Astrocyte of the cerebellum (primary cell): ENCODE results near the gene WDR17.

Experiments used
- DNase-seq: peaks from one replicate; pipeline ENCODE4 v3.0.0-alpha.2; 2011; ENCODE audit warnings: low read depth
- H3K4me3 ChIP-seq: 2 replicates; pipeline ENCODE4 v1.5.1; 2011; ENCODE audit warnings: mild to moderate bottlenecking, low read depth, low read length, moderate library complexity
- in situ Hi-C: cut with HindIII; loops from 2 replicates; pipeline ENCODE4 v1.10.0; 2017; ENCODE audit warnings: low sequenced_read_pairs
- TF ChIP-seq, protein P1 (sequence below): IDR thresholded peaks from 2 replicates; pipeline ENCODE4 v1.5.1; 2012; ENCODE audit warnings: low read length, low read depth, moderate library complexity, mild to moderate bottlenecking; ENCODE audit errors: missing control alignments

Gene WDR17

DNA sequence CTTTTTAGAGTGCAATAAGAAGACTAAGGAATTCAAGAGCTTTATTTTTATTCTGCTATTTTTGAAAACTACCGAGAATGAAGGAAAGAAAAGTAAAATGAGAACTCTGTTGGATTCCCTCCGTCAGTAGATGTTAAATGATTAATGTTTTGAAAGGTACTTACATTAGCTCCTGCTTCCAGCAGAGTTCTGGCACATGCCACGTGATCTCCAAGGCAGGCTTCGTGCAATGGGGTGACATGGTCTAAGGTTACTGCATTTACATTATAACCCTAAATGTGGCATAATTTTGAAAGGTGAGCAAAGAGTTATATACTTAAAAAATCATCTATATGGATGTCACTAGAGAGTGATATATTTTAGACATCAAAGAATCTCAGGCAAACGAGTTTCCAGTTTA, 156.5 kb downstream of the WDR17 start:
- TF ChIP-seq, protein P1, sequence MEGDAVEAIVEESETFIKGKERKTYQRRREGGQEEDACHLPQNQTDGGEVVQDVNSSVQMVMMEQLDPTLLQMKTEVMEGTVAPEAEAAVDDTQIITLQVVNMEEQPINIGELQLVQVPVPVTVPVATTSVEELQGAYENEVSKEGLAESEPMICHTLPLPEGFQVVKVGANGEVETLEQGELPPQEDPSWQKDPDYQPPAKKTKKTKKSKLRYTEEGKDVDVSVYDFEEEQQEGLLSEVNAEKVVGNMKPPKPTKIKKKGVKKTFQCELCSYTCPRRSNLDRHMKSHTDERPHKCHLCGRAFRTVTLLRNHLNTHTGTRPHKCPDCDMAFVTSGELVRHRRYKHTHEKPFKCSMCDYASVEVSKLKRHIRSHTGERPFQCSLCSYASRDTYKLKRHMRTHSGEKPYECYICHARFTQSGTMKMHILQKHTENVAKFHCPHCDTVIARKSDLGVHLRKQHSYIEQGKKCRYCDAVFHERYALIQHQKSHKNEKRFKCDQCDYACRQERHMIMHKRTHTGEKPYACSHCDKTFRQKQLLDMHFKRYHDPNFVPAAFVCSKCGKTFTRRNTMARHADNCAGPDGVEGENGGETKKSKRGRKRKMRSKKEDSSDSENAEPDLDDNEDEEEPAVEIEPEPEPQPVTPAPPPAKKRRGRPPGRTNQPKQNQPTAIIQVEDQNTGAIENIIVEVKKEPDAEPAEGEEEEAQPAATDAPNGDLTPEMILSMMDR: no peak
- no peak for DNase-seq
- in situ Hi-C loops: no loop called here
- H3K4me3 ChIP-seq: no peak overlapping the region

DNA sequence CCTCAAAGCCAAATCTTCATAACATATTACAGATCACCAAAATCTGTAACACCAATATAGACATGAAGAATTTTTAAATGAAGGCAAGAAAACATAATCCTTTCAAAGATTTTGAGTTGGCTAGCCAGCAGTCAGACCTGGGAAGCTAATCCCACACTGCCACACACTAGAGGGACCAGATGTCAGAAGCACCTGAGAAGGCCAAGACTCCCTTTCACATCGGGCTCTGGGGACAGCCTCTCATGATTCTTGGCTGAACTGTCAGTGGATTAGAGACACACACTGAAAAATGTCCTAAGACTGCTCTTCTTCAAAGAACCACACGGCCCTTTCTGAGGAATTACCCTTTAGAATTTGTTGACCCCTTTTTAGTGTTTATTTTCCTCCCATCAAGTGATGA, 157.9 kb downstream of the WDR17 start:
- in situ Hi-C loops: no loop called here
- TF ChIP-seq, protein P1: no peak
- DNase-seq: no peak
- no peak overlapping the region for H3K4me3 ChIP-seq

- H3K4me3 ChIP-seq: no peak overlapping the region
- DNase-seq: no peak
- TF ChIP-seq, protein P1: no peak
- in situ Hi-C loops: no loop called here
These were observed 161.1 kb downstream of the WDR17 start for GRCh38 chr4:176226736-176227135.

DNA sequence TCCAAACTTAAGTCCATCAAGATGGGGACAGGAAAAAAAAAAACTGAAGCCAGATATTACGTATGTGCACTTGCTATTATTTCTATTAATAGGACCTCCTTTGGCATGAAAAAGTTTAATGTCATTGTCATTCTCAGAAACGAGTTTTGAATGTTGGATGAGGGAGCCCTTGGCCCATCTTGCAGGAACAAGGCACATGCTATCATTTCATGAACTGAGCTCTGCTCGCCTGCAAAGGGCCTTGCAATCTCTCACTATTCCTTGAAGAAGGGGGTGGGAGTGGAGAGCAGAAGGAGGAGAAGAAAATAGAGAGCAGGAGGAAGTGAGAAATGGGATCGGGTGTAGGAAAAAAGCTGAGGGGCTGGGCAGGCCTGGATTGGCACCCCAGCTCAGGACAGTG, 164.0 kb downstream of the WDR17 start:
- TF ChIP-seq, protein P1: no peak
- no peak overlapping the region for H3K4me3 ChIP-seq
- in situ Hi-C loops: no loop called here
- no peak for DNase-seq
